GM21390 (cell line): ENCODE measurements around the gene MYH11.
"Not testable (repeated sequence)": the region's sequence is repeated elsewhere in the genome, so short reads cannot be mapped to it uniquely, and the experiment has no call there.

Source experiments
- ATAC-seq: cut with Tn5 transposase; IDR thresholded peaks from one replicate; pipeline ENCODE4 v1.9.1; 2021; ENCODE audit not compliant: unreplicated experiment

Gene MYH11

GRCh38 chr16:15846510-15846909, 10.3 kb downstream of the MYH11 start:
- ATAC-seq: no peak

GRCh38 chr16:15843635-15844279, 13.1 kb downstream of the MYH11 start:
- ATAC-seq: no peak

- not testable (repeated sequence) for ATAC-seq
Observed at GRCh38 chr16:15839204-15839603, 17.6 kb downstream of the MYH11 start.

DNA sequence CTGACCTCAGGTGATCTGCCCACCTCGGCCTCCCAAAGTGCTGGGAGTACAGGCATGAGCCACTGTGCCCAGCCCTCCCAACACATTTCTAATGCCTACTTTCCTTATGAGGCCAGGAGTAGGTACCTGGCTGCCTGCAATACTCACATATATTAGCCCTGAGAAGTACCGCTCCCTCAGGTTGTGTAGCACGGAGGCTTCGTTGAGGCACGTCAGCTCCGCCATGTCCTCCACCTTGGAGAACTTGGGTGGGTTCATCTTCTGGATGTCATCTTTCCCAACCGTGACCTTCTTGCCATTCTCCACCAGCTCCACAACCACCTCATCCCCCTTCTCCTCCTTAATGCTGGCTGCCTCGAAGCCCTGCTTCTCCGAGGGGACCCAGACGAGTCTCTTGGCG, 19.1 kb downstream of the MYH11 start:
- ATAC-seq: no peak

GRCh38 chr16:15836965-15837611, 19.7 kb downstream of the MYH11 start:
- no peak for ATAC-seq

- ATAC-seq: no peak
Observed at GRCh38 chr16:15836074-15836473, 20.8 kb downstream of the MYH11 start.

DNA sequence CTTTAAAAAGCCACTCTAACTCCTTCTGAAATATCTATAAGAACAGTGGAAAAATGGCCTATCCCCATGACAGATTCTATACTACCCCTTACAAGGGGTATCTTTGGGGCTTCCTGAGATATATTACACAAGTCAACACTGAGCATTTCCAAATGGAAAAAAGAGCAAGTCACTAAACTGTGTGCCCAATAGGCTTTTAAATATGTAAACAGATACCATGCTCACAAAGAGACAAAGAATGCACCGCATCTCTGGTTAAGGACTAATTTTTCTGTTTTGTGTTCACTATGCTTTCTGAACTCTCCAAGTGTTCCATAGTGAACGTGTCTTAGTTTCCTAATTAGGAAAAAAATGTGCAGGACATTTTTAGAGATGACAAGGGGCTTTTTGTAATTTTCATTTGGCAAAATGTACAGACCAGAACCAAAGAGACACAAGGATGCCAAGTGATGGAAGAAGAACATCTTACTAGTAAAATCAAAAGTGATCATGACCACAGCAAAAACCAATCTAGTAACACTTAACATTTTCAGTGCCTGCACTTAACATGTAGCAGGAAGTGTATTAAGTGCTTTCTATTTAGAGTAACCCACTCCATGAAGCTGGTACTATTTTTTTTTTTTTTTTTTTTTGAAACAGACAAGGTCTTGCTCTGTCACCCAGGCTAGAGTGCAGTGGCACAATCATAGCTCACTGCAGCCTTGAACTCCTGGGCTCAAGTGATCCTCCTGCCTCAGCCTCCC, 21.5 kb downstream of the MYH11 start:
- no peak for ATAC-seq

- no peak for ATAC-seq
Observed at GRCh38 chr16:15834502-15834901, 22.3 kb downstream of the MYH11 start.

DNA sequence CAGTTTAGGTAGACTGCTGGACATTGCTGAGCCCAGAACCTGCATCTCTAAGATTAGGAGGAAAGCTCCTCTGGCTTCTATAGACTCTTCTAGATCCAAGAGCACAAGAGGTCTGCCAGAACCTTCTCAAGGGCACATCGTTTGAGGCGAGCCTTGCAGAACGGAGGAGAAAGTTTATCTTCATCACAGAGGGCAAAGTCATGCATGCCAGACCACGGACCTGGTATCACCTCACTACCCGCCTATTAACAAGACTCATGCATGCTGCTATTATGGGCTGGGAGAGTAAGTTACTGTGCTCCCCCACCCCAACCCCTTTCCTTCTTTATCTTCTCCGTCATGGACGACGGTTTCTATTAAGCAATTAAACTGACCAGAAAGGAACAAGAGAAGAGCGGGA, 23.3 kb downstream of the MYH11 start:
- ATAC-seq: no peak

GRCh38 chr16:15832241-15832640, 24.6 kb downstream of the MYH11 start:
- ATAC-seq: no peak

- ATAC-seq: no peak
Observed at GRCh38 chr16:15830832-15831451, 25.9 kb downstream of the MYH11 start.

- ATAC-seq: no peak
Observed at GRCh38 chr16:15829460-15829859, 27.4 kb downstream of the MYH11 start.

GRCh38 chr16:15827709-15828343, 29.0 kb downstream of the MYH11 start:
- ATAC-seq: no peak

DNA sequence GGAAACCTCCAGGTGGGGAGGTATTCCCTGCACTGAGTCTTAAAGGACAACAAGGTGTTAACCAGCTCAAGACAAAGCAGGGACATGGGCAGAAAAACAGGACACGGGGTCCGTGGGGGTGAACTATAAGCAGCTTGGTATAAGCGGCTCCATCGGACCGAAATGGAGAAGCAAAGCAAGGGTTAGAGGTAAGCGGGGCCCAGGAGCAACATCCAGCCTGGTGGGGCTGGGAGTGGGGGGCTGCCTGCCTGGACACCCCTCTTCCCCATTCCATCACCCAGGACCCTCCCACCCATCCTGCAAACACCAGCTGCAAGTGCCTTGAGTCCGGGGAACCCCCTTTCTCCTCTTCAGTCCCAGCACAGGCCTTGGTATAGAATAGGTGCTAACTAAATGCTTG, 29.5 kb downstream of the MYH11 start:
- no peak for ATAC-seq

GRCh38 chr16:15825750-15826305, 31.0 kb downstream of the MYH11 start:
- no peak for ATAC-seq

DNA sequence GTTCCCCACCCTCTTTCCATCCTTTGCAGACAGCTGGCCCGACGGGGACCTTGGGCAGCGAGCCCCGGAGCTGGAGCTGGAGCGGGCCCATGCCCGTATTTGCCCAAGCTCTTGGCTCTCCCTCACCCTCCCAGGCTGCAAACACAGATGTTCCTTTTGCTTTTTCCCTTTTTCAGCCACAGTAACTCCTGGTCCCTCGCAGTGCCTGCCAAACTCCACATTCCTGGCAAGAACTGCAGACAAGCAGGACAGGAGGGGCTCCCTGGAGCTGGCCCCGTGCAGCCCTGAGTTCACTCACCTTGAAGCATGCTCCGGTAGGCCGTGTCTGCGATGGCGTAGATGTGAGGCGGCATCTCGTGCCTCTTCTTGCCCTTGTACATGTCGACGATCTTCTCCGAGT, 33.9 kb downstream of the MYH11 start:
- ATAC-seq: no peak

DNA sequence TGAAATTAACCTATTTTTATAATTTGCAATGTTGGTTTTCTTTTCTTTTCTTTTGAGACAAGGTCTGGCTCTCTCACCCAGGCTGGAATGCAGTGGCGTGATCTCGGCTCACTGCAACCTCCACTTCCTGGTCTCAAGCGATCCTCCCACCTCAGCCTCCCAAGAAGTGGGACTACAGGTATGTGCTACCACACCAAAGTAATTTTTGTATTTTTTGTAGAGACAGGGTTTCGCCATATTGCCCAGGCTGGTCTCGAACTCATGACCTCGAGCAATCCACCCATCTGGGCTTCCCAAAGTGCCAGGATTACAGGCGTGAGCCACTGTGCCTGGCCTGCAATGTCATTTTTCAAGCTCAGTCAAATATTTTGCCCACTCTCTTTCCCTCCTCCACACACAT, 36.0 kb downstream of the MYH11 start:
- ATAC-seq: no peak

GRCh38 chr16:15819046-15819445, 37.8 kb downstream of the MYH11 start:
- no peak for ATAC-seq

- no peak for ATAC-seq
Observed at GRCh38 chr16:15817446-15817845, 39.4 kb downstream of the MYH11 start.

DNA sequence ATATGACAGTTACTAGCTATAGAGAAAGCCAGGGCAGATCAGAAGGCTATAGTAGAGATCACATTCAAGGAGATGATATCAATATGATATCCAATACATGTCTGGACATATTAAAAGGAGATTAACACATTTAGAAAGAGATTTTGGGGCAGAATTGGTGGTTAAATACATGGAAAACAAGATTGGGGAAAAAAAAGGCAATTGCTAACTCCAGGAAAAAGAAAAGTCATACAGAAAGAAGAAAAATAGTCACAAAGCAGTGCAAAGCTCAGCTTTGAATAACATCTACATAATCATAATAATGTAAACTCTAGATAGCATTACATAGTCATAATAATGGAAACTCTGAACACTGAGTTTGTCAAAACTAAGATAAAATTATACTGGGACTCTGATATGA, 40.6 kb downstream of the MYH11 start:
- ATAC-seq: no peak

DNA sequence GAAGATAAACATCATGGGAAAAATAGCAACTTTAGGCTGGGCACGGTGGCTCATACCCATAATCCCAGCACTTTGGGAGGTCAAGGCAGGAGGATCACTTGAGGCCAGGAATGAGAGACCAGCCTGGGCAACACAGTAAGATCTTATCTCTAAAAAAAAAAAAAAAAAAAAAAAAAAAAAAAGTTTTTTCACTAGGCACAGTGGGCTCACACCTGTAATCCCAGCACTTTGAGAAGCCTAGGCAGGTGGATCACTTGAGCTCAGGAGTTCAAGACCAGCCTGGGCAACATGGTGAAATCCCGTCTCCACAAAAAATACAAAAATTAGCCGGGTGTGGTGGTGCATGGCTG, 44.5 kb downstream of the MYH11 start:
- not testable (repeated sequence) for ATAC-seq
